H1 (cell line): Measurements from ENCODE around the gene ZNF333. TPM values are rescaled to one million over a fixed set of nuclear protein-coding genes. Genes with fewer than 3 reads are reported as not detected.

Source experiments
- CTBP2 ChIP-seq: IDR thresholded peaks from 2 replicates; pipeline ENCODE4 v1.7.0; 2011; ENCODE audit warnings: borderline replicate concordance, mild to moderate bottlenecking, moderate library complexity, mixed read lengths, low read length; ENCODE audit not compliant: insufficient read depth, insufficient read length
- MAFK ChIP-seq: IDR thresholded peaks from 2 replicates; pipeline ENCODE4 v1.6.1; 2012; ENCODE audit warnings: low read depth, mild to moderate bottlenecking, improper control_type of control experiment, low read length
- SRF ChIP-seq: IDR thresholded peaks from 2 replicates; pipeline ENCODE4 v1.6.1; 2011; ENCODE audit warnings: mild to moderate bottlenecking, low read depth, low read length, moderate library complexity
- polyA plus RNA-seq, 7 experiments: library from polyadenylated mRNA; depleted of rRNA in 3 of 7; stranded (reverse) in 5 of 7; unstranded in 2 of 7; fragments of >200 nt in 5 of 7; fragments of 200-250 nt in 2 of 7; gene quantifications; 1 replicate in 5 of 7; 2 replicates in 1 of 7; 4 replicates in 1 of 7; pipeline versions ENCODE4 v1.2.1 to v1.2.3, GENCODE V29; 2011 to 2013; ENCODE audit warnings: missing spikeins in 2 of 7, mixed read lengths in 2 of 7
- total RNA-seq: library from RNA; stranded (reverse); fragmentation: NEBNext Ultra II Directional; extraction: Animal tissue kit (Norgen Biotek cat#: 25700); gene quantifications from 2 replicates; pipeline ENCODE4 v1.2.1, GENCODE V29; 2021
- TF ChIP-seq, protein P1 (sequence below): IDR thresholded peaks from 2 replicates; pipeline ENCODE4 v1.6.1; 2012; ENCODE audit warnings: low read length, inconsistent platforms
- TF ChIP-seq, protein P2 (sequence below): IDR thresholded peaks from 2 replicates; pipeline ENCODE4 v1.6.1; 2011; ENCODE audit warnings: low read depth, mild to moderate bottlenecking, low read length; ENCODE audit not compliant: insufficient read depth

Gene ZNF333
- total and polyA plus RNA-seq, 2 of the 8 experiments (the other 6 are each of a cell fraction or from before 2014, with no cell fraction given) = 7.3 to 8.4 TPM

DNA sequence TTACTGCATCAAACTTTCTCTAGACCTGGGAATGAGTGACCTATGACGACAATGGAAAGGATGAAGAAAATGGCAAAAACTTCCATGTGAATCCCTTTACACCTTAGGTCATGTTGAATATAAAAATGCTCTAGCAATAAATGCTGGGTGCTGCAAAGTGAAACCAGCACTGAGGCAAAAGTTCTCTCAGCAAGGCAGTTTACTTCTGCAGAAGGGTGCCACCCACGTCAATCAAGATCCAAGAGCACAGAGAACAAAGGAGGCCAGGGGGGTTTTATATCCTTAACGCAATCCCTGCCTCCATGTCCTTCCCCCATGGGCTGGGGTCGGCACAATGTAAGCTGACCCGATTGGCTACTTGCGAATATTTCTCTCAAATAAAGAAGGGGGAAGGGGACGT lies 38.7 kb downstream of the ZNF333 start (continued):
- TF ChIP-seq, protein P1, sequence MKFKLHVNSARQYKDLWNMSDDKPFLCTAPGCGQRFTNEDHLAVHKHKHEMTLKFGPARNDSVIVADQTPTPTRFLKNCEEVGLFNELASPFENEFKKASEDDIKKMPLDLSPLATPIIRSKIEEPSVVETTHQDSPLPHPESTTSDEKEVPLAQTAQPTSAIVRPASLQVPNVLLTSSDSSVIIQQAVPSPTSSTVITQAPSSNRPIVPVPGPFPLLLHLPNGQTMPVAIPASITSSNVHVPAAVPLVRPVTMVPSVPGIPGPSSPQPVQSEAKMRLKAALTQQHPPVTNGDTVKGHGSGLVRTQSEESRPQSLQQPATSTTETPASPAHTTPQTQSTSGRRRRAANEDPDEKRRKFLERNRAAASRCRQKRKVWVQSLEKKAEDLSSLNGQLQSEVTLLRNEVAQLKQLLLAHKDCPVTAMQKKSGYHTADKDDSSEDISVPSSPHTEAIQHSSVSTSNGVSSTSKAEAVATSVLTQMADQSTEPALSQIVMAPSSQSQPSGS = no peak
- no peak for TF ChIP-seq SRF
- TF ChIP-seq, protein P2, sequence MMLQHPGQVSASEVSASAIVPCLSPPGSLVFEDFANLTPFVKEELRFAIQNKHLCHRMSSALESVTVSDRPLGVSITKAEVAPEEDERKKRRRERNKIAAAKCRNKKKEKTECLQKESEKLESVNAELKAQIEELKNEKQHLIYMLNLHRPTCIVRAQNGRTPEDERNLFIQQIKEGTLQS = no peak
- no peak for TF ChIP-seq CTBP2
- no peak for TF ChIP-seq MAFK
